OCI-LY3 (cell line): Measurements from ENCODE around the gene KIF18B.

ENCODE experiments used
- EZH2phosphoT487 ChIP-seq: fragments of 200-600 bp; shearing (Covaris generic); IDR thresholded peaks from 2 replicates; pipeline ENCODE4 v1.6.1; 2018; ENCODE audit warnings: antibody characterized with exemption, mixed run types, low read depth
- TF ChIP-seq, protein P1 (sequence below): fragments of 200-600, 300-600 bp; sonication (generic); IDR thresholded peaks from 2 replicates; pipeline ENCODE4 v1.5.1; 2014; ENCODE audit warnings: antibody characterized with exemption, low read length, low read depth

DNA sequence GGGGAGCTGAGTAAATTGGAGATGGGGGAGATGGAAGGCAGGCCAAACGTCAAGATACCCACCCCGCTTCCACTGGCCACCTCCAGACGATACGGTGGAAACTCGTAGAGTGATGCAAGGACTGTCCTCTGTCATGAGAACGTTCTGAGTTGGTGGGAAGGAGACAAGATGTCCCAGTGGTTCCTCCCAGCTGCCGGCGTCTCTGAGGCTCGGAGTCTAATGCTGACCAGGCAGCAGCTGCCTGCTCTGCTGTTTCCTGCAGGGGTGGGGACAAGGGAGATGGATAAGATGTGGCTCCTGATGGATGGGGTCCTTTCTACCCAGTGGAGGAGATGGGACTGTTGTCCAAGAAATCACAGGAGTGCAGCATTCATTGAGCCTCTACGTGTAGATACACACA lies 48.7 kb upstream of the KIF18B start:
- TF ChIP-seq EZH2phosphoT487 = no peak
- TF ChIP-seq, protein P1, sequence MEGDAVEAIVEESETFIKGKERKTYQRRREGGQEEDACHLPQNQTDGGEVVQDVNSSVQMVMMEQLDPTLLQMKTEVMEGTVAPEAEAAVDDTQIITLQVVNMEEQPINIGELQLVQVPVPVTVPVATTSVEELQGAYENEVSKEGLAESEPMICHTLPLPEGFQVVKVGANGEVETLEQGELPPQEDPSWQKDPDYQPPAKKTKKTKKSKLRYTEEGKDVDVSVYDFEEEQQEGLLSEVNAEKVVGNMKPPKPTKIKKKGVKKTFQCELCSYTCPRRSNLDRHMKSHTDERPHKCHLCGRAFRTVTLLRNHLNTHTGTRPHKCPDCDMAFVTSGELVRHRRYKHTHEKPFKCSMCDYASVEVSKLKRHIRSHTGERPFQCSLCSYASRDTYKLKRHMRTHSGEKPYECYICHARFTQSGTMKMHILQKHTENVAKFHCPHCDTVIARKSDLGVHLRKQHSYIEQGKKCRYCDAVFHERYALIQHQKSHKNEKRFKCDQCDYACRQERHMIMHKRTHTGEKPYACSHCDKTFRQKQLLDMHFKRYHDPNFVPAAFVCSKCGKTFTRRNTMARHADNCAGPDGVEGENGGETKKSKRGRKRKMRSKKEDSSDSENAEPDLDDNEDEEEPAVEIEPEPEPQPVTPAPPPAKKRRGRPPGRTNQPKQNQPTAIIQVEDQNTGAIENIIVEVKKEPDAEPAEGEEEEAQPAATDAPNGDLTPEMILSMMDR = no peak
